MM.1S (cell line): ENCODE data around the gene UBE2E1.

Source experiments
- CTCF ChIP-seq: fragments of 300-600 bp; sonication (generic); IDR thresholded peaks from 2 replicates; pipeline ENCODE4 v1.5.1; 2016; ENCODE audit warnings: antibody characterized with exemption, low read length, mixed read lengths
- EZH2 ChIP-seq: fragments of 300-600 bp; sonication (generic); optimal IDR thresholded peaks from 2 replicates; pipeline ENCODE3; 2017; ENCODE audit warnings: low read depth, mild to moderate bottlenecking, antibody characterized with exemption, low read length, mixed read lengths
- EZH2phosphoT487 ChIP-seq: fragments of 300-600 bp; sonication (generic); IDR thresholded peaks from 2 replicates; pipeline ENCODE4 v1.6.1; 2018; ENCODE audit warnings: antibody characterized with exemption, low read length

- TF ChIP-seq CTCF (no peak), EZH2 (no peak), EZH2phosphoT487 (no peak)
Observed at GRCh38 chr3:23875113-23875725, 69.5 kb downstream of the UBE2E1 start.
